A549 (cell line): ENCODE results near the gene MRPL46. TPM values are rescaled to one million over a fixed set of nuclear protein-coding genes. Genes with fewer than 3 reads are reported as not detected.

Experiments
- ATAC-seq, 2 experiments: fragments of 200-7000 bp in 1 of 2; fragments of >200 bp in 1 of 2; cut with Nextera tagmentation in 1 of 2; cut with Tn5 transposase in 1 of 2; 3 replicates each; pipeline versions ENCODE4 v1.8.0 to v1.9.1; 2018 to 2020; ENCODE audit warnings: mild to moderate bottlenecking in 1 of 2, moderate library complexity in 1 of 2
- CTCF ChIA-PET: fragments of 300-600 bp; sonication (Branson Sonifier 250); formaldehyde crosslinking; extraction: SDS; loops from one replicate; lab custom pipeline; 2021; ENCODE audit warnings: antibody characterized with exemption, inconsistent platforms; lab: Yijun Ruan, JAX
- POLR2A ChIA-PET: fragments of 350-600 bp; formaldehyde crosslinking; extraction: SDS; loops from one replicate; lab custom pipeline; 2021; ENCODE audit warnings: antibody characterized with exemption, inconsistent platforms; lab: Yijun Ruan, JAX
- DNase-seq, 2 experiments: peaks; one replicate each; pipeline versions ENCODE4 v3.0.0 to v3.0.0-alpha.2; 2011 to 2016; ENCODE audit warnings: low read depth in 1 of 2, low spot score in 1 of 2
- FAIRE-seq: peaks from 2 replicates; lab custom pipeline; 2011; peaks lifted over from hg19 to GRCh38; lab: Jason Lieb, UNC
- H3K27ac ChIP-seq, 2 experiments: fragments of >200 bp; sonication (Bioruptor Twin); formaldehyde crosslinking; 3 replicates each; pipeline ENCODE4 v1.5.1; 2016 to 2017
- H3K4me1 ChIP-seq: fragments of >200 bp; sonication (Bioruptor Twin); formaldehyde crosslinking; 3 replicates; pipeline ENCODE4 v1.6.1; 2016
- H3K4me2 ChIP-seq: fragments of >200 bp; sonication (Bioruptor Twin); formaldehyde crosslinking; 3 replicates; pipeline ENCODE4 v1.6.1; 2016
- H3K4me3 ChIP-seq: fragments of >200 bp; sonication (Bioruptor Twin); formaldehyde crosslinking; 3 replicates; pipeline ENCODE4 v1.5.1; 2016
- H3K9me3 ChIP-seq: fragments of >200 bp; sonication (Bioruptor Twin); formaldehyde crosslinking; 3 replicates; pipeline ENCODE4 v1.6.1; 2016
- CBX2 ChIP-seq: fragments of 200-600 bp; sonication (generic); IDR thresholded peaks from 2 replicates; pipeline ENCODE4 v1.6.1; 2016; ENCODE audit warnings: low read depth, mild to moderate bottlenecking, borderline replicate concordance
- EHF ChIP-seq: fragments of 250-450 bp; sonication (Bioruptor Pico); IDR thresholded peaks from 2 replicates; pipeline ENCODE4 v1.5.0; 2020; ENCODE audit warnings: mild to moderate bottlenecking
- FOSB ChIP-seq: fragments of 250-450 bp; sonication (Bioruptor Pico); IDR thresholded peaks from 2 replicates; pipeline ENCODE4 v1.5.0; 2020; ENCODE audit warnings: mild to moderate bottlenecking, moderate library complexity
- HES2 ChIP-seq: fragments of >200 bp; sonication (Bioruptor Twin); formaldehyde crosslinking; IDR thresholded peaks from 2 replicates; pipeline ENCODE4 v1.6.1; 2016
- HOXA7 ChIP-seq: fragments of 250-450 bp; sonication (Bioruptor Pico); IDR thresholded peaks from 2 replicates; pipeline ENCODE4 v1.5.0; 2020; ENCODE audit warnings: mild to moderate bottlenecking, moderate library complexity
- HOXB13 ChIP-seq: fragments of 250-450 bp; sonication (Bioruptor Pico); IDR thresholded peaks from 2 replicates; pipeline ENCODE4 v1.5.0; 2020; ENCODE audit warnings: low read depth, mild to moderate bottlenecking, moderate library complexity
- HOXB5 ChIP-seq: fragments of 250-450 bp; sonication (Bioruptor Pico); IDR thresholded peaks from 2 replicates; pipeline ENCODE4 v1.5.0; 2020; ENCODE audit warnings: mild to moderate bottlenecking, moderate library complexity
- JUN ChIP-seq, 2 experiments: fragments of >200 bp; sonication (Bioruptor Twin); formaldehyde crosslinking; IDR thresholded peaks; 2 replicates in 1 of 2; 3 replicates in 1 of 2; pipeline ENCODE4 v1.6.1; 2016 to 2017
- MAFK ChIP-seq: fragments of 450-650 bp; IDR thresholded peaks from 2 replicates; pipeline ENCODE4 v1.6.1; 2014; ENCODE audit not compliant: partially characterized antibody
- MAZ ChIP-seq: fragments of 150-350 bp; IDR thresholded peaks from 2 replicates; pipeline ENCODE4 v1.6.1; 2014; ENCODE audit warnings: antibody characterized with exemption, low read depth, low read length, borderline replicate concordance
- NFE2L2 ChIP-seq: fragments of 150-350 bp; conservative IDR thresholded peaks from 2 replicates; pipeline ENCODE4 v1.6.1; 2014; ENCODE audit warnings: low read length
- PBX3 ChIP-seq: IDR thresholded peaks from 2 replicates; pipeline ENCODE4 v1.6.1; 2012
- PHF8 ChIP-seq: fragments of 200-600 bp; sonication (generic); IDR thresholded peaks from 2 replicates; pipeline ENCODE4 v1.6.1; 2016; ENCODE audit warnings: low read depth, mild to moderate bottlenecking, antibody characterized with exemption, moderate library complexity, borderline replicate concordance
- RAD21 ChIP-seq, 2 experiments: fragments of >200 bp in 1 of 2; sonication (Bioruptor Twin) in 1 of 2; formaldehyde crosslinking in 1 of 2; IDR thresholded peaks in 1 of 2; conservative IDR thresholded peaks in 1 of 2; 2 replicates in 1 of 2; 3 replicates in 1 of 2; pipeline ENCODE4 v1.6.1; 2012 to 2018; ENCODE audit warnings: inconsistent platforms in 1 of 2
- RARB ChIP-seq: fragments of 250-450 bp; sonication (Bioruptor Pico); IDR thresholded peaks from 2 replicates; pipeline ENCODE4 v1.8.0; 2021; ENCODE audit warnings: mild to moderate bottlenecking, moderate library complexity
- USF2 ChIP-seq: fragments of 450-650 bp; IDR thresholded peaks from 2 replicates; pipeline ENCODE4 v1.6.1; 2014; ENCODE audit warnings: antibody characterized with exemption
- WGBS: methylation state at CpG from one replicate; pipeline ENCODE4 v1.1.6; 2017; ENCODE audit errors: missing lambda C conversion rate; 5-methylcytosine and 5-hydroxymethylcytosine counted together
- polyA plus RNA-seq, 4 experiments: library from polyadenylated mRNA; depleted of rRNA in 3 of 4; stranded (reverse); fragments of >200 nt; fragmentation: RNase III in 1 of 4; extraction: RNeasy Plus Mini Kit Qiagen cat#74134 plus additional on column Dnase treatment in 1 of 4; gene quantifications; 2 replicates in 3 of 4; 3 replicates in 1 of 4; pipeline ENCODE4 v1.2.3, GENCODE V29; 2011 to 2017
- TF ChIP-seq, protein P1 (sequence below): fragments of 150-350 bp; IDR thresholded peaks from 2 replicates; pipeline ENCODE4 v1.6.1; 2014; ENCODE audit warnings: low read depth, mild to moderate bottlenecking, low read length
- TF ChIP-seq, protein P2 (sequence below): fragments of 200-600 bp; sonication (generic); IDR thresholded peaks from 2 replicates; pipeline ENCODE4 v1.6.1; 2016; ENCODE audit warnings: antibody characterized with exemption, mild to moderate bottlenecking, moderate library complexity
- TF ChIP-seq, protein P3 (sequence below): fragments of 250-450 bp; sonication (Bioruptor Pico); IDR thresholded peaks from 2 replicates; pipeline ENCODE4 v1.5.0; 2021; ENCODE audit warnings: mild to moderate bottlenecking, moderate library complexity, borderline replicate concordance
- TF ChIP-seq, protein P4 (sequence below): fragments of 250-450 bp; sonication (Bioruptor Pico); IDR thresholded peaks from 2 replicates; pipeline ENCODE4 v1.5.0; 2020; ENCODE audit warnings: low read depth, mild to moderate bottlenecking, moderate library complexity

The MRPL46 gene
- polyA plus RNA-seq, 2 of the 4 experiments (the other 2 are of a cell fraction) = 54.9 to 76.1 TPM

DNA sequence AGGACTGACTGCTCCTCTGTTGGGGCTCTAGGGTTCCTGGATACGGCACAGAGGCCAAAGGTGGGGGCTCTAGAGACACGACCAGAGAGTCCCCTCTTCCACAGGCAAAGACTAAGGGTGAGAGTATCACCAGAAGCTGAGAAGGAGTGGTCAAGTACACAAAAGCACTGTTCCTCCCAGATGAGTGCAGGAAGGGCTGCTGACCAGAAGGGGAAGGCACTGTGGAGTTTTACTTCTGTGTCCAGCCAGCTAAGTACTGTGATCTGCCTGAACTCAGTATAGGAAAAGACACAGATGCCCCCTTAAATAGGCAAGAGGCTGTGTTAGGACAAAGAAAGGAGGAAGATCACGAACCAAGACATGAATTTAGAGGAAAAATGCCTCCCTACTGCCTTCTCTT lies 12.0 kb upstream of the MRPL46 start:
- Histone ChIP-seq H3K4me1 (no peaks in the 10 kb centered on the region), H3K4me3 (no peak overlapping the region), H3K27ac (no peak overlapping the region), H3K9me3 (no peaks in the 10 kb centered on the region), H3K4me2 (no peak overlapping the region)
- FAIRE-seq = no peak
- peak in 1 of 2 experiments; percentile 64; a peak in 3 of 6 replicates for ATAC-seq
- 79% methylated on average over 3 of the region's 3 CpGs for WGBS
- ChIA-PET POLR2A (interaction anchor here (2.0 kb wide), 1 partner anchor 12 kb away, joined by 9 read pairs; the partner anchor contains the start of genes MRPL46 and MRPS11), CTCF (interaction anchor here (1.5 to 3.3 kb wide), 3 partner anchors 24 to 355 kb away, joined by 6 to 21 read pairs (median 17); no protein-coding TSS in a partner anchor)
- DNase-seq = peak in 1 of 2 experiments; percentile 16
- TF ChIP-seq NFE2L2 (no peak), HOXB5 (CRISPR knock-in tag) (no peak), USF2 (no peak), PHF8 (no peak), MAZ (no peak), FOSB (no peak), HOXA7 (no peak), HES2 (no peak), CBX2 (no peak), MAFK (no peak), EHF (CRISPR knock-in tag) (no peak)
- TF ChIP-seq, protein P1, sequence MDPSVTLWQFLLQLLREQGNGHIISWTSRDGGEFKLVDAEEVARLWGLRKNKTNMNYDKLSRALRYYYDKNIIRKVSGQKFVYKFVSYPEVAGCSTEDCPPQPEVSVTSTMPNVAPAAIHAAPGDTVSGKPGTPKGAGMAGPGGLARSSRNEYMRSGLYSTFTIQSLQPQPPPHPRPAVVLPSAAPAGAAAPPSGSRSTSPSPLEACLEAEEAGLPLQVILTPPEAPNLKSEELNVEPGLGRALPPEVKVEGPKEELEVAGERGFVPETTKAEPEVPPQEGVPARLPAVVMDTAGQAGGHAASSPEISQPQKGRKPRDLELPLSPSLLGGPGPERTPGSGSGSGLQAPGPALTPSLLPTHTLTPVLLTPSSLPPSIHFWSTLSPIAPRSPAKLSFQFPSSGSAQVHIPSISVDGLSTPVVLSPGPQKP = no peak
- TF ChIP-seq, protein P2, sequence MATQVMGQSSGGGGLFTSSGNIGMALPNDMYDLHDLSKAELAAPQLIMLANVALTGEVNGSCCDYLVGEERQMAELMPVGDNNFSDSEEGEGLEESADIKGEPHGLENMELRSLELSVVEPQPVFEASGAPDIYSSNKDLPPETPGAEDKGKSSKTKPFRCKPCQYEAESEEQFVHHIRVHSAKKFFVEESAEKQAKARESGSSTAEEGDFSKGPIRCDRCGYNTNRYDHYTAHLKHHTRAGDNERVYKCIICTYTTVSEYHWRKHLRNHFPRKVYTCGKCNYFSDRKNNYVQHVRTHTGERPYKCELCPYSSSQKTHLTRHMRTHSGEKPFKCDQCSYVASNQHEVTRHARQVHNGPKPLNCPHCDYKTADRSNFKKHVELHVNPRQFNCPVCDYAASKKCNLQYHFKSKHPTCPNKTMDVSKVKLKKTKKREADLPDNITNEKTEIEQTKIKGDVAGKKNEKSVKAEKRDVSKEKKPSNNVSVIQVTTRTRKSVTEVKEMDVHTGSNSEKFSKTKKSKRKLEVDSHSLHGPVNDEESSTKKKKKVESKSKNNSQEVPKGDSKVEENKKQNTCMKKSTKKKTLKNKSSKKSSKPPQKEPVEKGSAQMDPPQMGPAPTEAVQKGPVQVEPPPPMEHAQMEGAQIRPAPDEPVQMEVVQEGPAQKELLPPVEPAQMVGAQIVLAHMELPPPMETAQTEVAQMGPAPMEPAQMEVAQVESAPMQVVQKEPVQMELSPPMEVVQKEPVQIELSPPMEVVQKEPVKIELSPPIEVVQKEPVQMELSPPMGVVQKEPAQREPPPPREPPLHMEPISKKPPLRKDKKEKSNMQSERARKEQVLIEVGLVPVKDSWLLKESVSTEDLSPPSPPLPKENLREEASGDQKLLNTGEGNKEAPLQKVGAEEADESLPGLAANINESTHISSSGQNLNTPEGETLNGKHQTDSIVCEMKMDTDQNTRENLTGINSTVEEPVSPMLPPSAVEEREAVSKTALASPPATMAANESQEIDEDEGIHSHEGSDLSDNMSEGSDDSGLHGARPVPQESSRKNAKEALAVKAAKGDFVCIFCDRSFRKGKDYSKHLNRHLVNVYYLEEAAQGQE = no peak
- TF ChIP-seq, protein P3, sequence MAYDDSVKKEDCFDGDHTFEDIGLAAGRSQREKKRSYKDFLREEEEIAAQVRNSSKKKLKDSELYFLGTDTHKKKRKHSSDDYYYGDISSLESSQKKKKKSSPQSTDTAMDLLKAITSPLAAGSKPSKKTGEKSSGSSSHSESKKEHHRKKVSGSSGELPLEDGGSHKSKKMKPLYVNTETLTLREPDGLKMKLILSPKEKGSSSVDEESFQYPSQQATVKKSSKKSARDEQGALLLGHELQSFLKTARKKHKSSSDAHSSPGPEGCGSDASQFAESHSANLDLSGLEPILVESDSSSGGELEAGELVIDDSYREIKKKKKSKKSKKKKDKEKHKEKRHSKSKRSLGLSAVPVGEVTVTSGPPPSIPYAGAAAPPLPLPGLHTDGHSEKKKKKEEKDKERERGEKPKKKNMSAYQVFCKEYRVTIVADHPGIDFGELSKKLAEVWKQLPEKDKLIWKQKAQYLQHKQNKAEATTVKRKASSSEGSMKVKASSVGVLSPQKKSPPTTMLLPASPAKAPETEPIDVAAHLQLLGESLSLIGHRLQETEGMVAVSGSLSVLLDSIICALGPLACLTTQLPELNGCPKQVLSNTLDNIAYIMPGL (CRISPR knock-in tag) = no peak
- TF ChIP-seq, protein P4, sequence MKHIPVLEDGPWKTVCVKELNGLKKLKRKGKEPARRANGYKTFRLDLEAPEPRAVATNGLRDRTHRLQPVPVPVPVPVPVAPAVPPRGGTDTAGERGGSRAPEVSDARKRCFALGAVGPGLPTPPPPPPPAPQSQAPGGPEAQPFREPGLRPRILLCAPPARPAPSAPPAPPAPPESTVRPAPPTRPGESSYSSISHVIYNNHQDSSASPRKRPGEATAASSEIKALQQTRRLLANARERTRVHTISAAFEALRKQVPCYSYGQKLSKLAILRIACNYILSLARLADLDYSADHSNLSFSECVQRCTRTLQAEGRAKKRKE = no peak

DNA sequence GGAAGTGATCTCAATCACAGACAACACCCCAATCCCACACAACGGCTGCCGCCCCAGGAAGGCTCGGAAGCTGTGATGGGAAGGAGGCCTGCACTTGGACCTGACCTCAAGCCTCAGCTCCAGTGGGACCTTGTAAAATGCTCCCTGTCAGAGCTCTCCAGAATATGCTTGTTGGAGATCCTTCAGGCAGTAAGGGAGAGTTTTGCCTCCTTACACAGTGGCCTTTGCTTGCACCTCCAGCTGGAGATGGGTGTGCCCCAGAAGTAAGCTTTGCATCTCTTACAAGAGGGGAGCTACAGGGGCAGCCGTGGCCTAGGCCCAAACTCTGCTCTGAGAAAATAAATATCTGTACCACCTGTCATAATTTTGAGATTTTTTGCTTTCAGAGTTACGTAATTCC lies 10.7 kb upstream of the MRPL46 start:
- WGBS = 95% methylated on average over 5 of the region's 5 CpGs
- DNase-seq (no peak), FAIRE-seq (no peak), ATAC-seq (no peak)
- Histone ChIP-seq H3K4me3 (no peak overlapping the region), H3K4me2 (no peak overlapping the region), H3K9me3 (no peaks in the 10 kb centered on the region), H3K27ac (no peak overlapping the region), H3K4me1 (no peaks in the 10 kb centered on the region)
- TF ChIP-seq FOSB (no peak), JUN (IDR thresholded peaks at IDR 0.05) (no peak), RAD21 (conservative IDR thresholded peaks at IDR 0.05 in 1 of 2, IDR thresholded peaks at IDR 0.05 in 1 of 2) (no peak), HOXB13 (no peak), PBX3 (no peak), RARB (CRISPR knock-in tag) (no peak), HES2 (no peak), HOXB5 (CRISPR knock-in tag) (no peak)
- ChIA-PET CTCF (interaction anchor here (1.0 to 3.3 kb wide), 13 partner anchors 9 to 357 kb away, joined by 3 to 21 read pairs (median 6); partner anchors contain the start of genes AEN, MRPL46 and MRPS11), POLR2A (interaction anchor here (2.0 kb wide), 1 partner anchor 11 kb away, joined by 9 read pairs; the partner anchor contains the start of genes MRPL46 and MRPS11)
